Measurements from ENCODE around the gene C5orf24.
"Not testable (repeated sequence)": the region's sequence is repeated elsewhere in the genome, so short reads cannot be mapped to it uniquely, and the experiment has no call there.

Gene C5orf24

GRCh38 chr5:134845852-134846640 is at the start of gene C5orf24:
Gene C5orf24 (plus strand): TSS chr5:134845968. CDS start chr5:134854901, 8,933 bp downstream.
- peak; percentile 78 for DNase-seq

- no peak for DNase-seq
Observed at GRCh38 chr5:134798468-134798867, 47.3 kb upstream of the C5orf24 start.

GRCh38 chr5:134803821-134804220 is 41.9 kb upstream of the C5orf24 start:
- DNase-seq, result no peak

GRCh38 chr5:134813407-134813806 is 32.4 kb upstream of the C5orf24 start:
- DNase-seq, result no peak

GRCh38 chr5:134813827-134814226 is 31.9 kb upstream of the C5orf24 start:
- DNase-seq, result no peak

GRCh38 chr5:134817006-134817405 is 28.8 kb upstream of the C5orf24 start:
- DNase-seq, result no peak

GRCh38 chr5:134818776-134819175 is 27.0 kb upstream of the C5orf24 start:
- DNase-seq, result no peak

GRCh38 chr5:134819407-134819963 is 26.3 kb upstream of the C5orf24 start:
- no peak for DNase-seq

- DNase-seq, result no peak
Observed at GRCh38 chr5:134821841-134822240, 23.9 kb upstream of the C5orf24 start.

- no peak for DNase-seq
Observed at GRCh38 chr5:134824681-134825080, 21.1 kb upstream of the C5orf24 start.

- DNase-seq, result no peak
Observed at GRCh38 chr5:134825212-134825611, 20.6 kb upstream of the C5orf24 start.

- no peak for DNase-seq
Observed at GRCh38 chr5:134833340-134834032, 12.3 kb upstream of the C5orf24 start.

- no peak for DNase-seq
Observed at GRCh38 chr5:134835623-134836022, 10.1 kb upstream of the C5orf24 start.

GRCh38 chr5:134837530-134838181 is 8.1 kb upstream of the C5orf24 start:
- DNase-seq, result no peak

GRCh38 chr5:134838361-134838760 is 7.4 kb upstream of the C5orf24 start:
- not testable (repeated sequence) for DNase-seq

GRCh38 chr5:134840811-134841210 is 5.0 kb upstream of the C5orf24 start:
- no peak for DNase-seq

GRCh38 chr5:134844252-134844651 is 1.5 kb upstream of the C5orf24 start:
- no peak for DNase-seq

- no peak for DNase-seq
Observed at GRCh38 chr5:134845335-134845851, 375 bp upstream of the C5orf24 start.

- no peak for DNase-seq
Observed at GRCh38 chr5:134846641-134846960, 833 bp downstream of the C5orf24 start.

- DNase-seq, result not testable (repeated sequence)
Observed at GRCh38 chr5:134849434-134849933, 3.7 kb downstream of the C5orf24 start.

- DNase-seq, result no peak
Observed at GRCh38 chr5:134851307-134851923, 5.6 kb downstream of the C5orf24 start.

GRCh38 chr5:134856465-134856864 is 10.7 kb downstream of the C5orf24 start:
- not testable (repeated sequence) for DNase-seq

GRCh38 chr5:134857401-134857800 is 11.6 kb downstream of the C5orf24 start:
- no peak for DNase-seq

Measured in 8988T (cell line).